ENCODE data around the gene PRSS53. TPM values are rescaled to one million over a fixed set of nuclear protein-coding genes. Genes with fewer than 3 reads are reported as not detected.

Gene PRSS53
- total RNA-seq, 1 donor from 2014 or later: 1.6 TPM

DNA sequence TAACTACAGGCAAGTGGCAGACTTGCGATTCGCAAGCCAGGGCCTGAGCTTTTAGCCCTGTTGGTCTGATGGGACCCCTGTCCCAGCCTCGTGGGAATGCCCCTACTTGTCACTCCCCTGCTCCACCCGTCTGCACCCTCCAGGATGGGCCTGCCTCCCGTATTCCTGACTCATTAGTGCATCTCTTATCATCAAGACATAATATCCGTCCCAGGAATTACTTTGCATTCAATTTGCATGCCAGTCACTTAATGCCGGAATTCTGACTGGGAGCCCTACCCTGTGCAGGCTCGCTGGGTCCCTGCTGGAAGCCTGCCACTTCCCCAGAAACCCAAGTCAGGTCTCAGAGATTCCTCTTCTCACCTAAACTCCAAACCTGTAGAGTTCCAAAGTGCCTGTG is 3.3 kb downstream of the PRSS53 start:
- DNase-seq (ENCODE audit: low read depth): no peak
- no peak overlapping the region for H3K4me3 ChIP-seq (ENCODE audit: low read depth, low read length)
- peaks cover 3% of the 10 kb centered on the region for H3K36me3 ChIP-seq (ENCODE audit: control insufficient read depth, insufficient read depth, low read length)
- no peaks in the 10 kb centered on the region for H3K27me3 ChIP-seq (ENCODE audit: control insufficient read depth, insufficient read depth, low read length)
- TF ChIP-seq, protein P1, sequence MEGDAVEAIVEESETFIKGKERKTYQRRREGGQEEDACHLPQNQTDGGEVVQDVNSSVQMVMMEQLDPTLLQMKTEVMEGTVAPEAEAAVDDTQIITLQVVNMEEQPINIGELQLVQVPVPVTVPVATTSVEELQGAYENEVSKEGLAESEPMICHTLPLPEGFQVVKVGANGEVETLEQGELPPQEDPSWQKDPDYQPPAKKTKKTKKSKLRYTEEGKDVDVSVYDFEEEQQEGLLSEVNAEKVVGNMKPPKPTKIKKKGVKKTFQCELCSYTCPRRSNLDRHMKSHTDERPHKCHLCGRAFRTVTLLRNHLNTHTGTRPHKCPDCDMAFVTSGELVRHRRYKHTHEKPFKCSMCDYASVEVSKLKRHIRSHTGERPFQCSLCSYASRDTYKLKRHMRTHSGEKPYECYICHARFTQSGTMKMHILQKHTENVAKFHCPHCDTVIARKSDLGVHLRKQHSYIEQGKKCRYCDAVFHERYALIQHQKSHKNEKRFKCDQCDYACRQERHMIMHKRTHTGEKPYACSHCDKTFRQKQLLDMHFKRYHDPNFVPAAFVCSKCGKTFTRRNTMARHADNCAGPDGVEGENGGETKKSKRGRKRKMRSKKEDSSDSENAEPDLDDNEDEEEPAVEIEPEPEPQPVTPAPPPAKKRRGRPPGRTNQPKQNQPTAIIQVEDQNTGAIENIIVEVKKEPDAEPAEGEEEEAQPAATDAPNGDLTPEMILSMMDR (IDR thresholded peaks at IDR 0.05; ENCODE audit: insufficient read depth, low read length, poor library complexity, severe bottlenecking): no peak

DNA sequence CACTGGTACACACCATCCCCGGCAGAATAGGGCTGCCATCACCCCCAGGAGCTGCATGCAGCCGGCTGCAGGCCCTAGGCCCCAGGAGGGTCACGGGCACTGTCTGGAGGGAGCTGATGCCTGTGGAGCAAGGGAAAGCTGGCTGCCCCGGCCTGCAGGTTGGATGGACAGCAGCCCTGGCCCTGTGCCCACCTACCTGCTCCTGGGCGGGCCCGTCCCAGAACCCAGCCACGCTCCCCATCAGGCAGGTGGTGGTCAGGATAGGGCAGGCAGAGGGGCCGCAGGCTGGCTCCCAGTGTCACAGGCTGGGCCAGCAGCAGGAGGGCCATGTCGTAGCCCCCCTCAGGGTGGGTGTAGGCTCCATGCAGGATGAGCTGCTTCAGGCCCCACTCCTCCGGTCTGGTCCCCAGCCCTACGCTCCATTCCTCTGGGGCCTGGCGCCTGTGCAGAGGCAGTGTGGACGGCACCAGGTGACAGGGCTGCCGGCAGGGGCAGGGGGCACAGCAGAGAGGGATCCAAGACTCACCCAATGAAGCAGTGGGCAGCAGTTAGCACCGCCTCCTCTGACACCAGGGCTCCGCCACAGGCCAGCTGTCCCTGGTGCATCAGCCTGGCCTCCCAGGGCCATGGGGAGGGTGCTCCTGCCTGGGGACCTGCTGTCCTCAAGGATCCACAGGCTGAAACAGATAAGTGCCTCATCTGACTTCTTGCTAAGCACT is 4.0 kb downstream of the PRSS53 start:
- H3K4me3 ChIP-seq (ENCODE audit: low read depth, low read length): no peak overlapping the region
- DNase-seq (ENCODE audit: low read depth): no peak
- H3K36me3 ChIP-seq (ENCODE audit: control insufficient read depth, insufficient read depth, low read length): peaks cover 3% of the 10 kb centered on the region
- H3K27me3 ChIP-seq (ENCODE audit: control insufficient read depth, insufficient read depth, low read length): no peaks in the 10 kb centered on the region
- TF ChIP-seq, protein P1 (IDR thresholded peaks at IDR 0.05; ENCODE audit: insufficient read depth, low read length, poor library complexity, severe bottlenecking): no peak

DNA sequence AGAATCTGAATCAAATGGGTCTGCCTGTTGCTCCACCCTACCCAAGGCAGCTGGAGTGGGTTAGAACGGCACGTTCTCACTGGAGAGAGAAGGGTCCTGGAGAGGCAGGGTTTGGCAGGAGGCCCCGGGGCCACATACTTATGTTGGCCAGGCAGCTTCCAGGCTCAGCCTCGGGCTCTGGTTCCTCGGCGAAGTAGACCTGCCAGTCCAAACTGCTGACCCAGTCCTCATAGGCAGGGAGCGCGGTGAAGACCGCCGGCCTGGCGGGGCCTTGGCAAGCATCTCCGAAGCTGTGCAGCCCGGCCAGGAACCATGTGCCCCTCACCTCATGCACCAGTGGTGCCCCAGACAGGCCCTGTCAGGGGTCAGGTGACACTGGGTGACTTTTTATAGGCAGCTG is 4.8 kb downstream of the PRSS53 start:
- H3K4me3 ChIP-seq (ENCODE audit: low read depth, low read length): no peak overlapping the region
- DNase-seq (ENCODE audit: low read depth): no peak
- H3K36me3 ChIP-seq (ENCODE audit: control insufficient read depth, insufficient read depth, low read length): peaks cover 3% of the 10 kb centered on the region
- TF ChIP-seq, protein P1 (IDR thresholded peaks at IDR 0.05; ENCODE audit: insufficient read depth, low read length, poor library complexity, severe bottlenecking): no peak
- no peaks in the 10 kb centered on the region for H3K27me3 ChIP-seq (ENCODE audit: control insufficient read depth, insufficient read depth, low read length)

DNA sequence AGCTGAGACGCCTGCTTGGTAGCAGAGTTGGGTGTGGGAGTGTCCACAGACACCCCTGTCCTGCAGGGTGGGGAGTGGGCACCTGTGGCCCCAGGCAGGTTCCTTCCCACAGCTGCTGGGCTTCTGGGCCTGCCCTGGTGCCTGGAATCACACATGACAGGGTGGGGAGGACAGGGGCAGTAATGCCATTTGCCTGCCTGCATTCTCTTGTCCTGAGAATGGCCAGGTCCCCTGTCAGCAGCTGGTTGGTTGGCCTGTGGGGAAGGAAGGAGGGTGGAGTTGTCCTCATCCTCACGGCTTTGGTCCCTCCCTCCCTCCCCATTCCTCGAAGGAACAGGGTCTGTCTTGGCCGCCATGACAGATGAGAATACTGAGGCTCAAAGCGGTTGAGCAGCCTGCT is 5.2 kb downstream of the PRSS53 start:
- TF ChIP-seq, protein P1 (IDR thresholded peaks at IDR 0.05; ENCODE audit: insufficient read depth, low read length, poor library complexity, severe bottlenecking): no peak
- DNase-seq (ENCODE audit: low read depth): no peak

DNA sequence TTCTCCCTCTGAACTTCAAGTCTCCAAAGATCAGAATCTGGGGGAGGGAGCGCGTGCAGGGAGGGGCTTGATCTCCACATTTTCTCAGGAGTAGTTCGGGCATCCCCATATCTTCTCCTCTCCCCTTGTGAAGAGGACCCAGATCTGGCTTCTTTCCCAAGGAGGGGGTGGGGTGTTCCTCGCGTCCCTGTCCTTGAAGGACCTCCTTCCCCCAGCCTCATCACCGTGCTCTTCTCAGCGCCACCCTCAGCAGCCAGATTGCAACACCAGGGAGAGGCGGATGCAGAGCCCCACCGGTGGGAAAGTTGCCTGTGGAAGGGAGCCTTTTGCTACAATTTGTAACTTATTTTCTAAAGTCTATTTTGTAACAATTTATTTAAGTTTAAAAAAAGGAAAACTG is 5.7 kb downstream of the PRSS53 start:
- Histone ChIP-seq H3K4me3 (ENCODE audit: low read depth, low read length) (no peak overlapping the region), H3K36me3 (ENCODE audit: control insufficient read depth, insufficient read depth, low read length) (peaks cover 3% of the 10 kb centered on the region), H3K27me3 (ENCODE audit: control insufficient read depth, insufficient read depth, low read length) (no peaks in the 10 kb centered on the region)
- TF ChIP-seq, protein P1 (IDR thresholded peaks at IDR 0.05; ENCODE audit: insufficient read depth, low read length, poor library complexity, severe bottlenecking): no peak
- DNase-seq (ENCODE audit: low read depth): no peak

More for the DNA sequence above, 5.2 kb downstream of the PRSS53 start:
- Histone ChIP-seq H3K4me3 (ENCODE audit: low read depth, low read length) (no peak overlapping the region), H3K27me3 (ENCODE audit: control insufficient read depth, insufficient read depth, low read length) (no peaks in the 10 kb centered on the region), H3K36me3 (ENCODE audit: control insufficient read depth, insufficient read depth, low read length) (peaks cover 3% of the 10 kb centered on the region)

Data from kidney epithelial cell (primary cell).